ENCODE results near the gene AKAP3. TPM values are rescaled to one million over a fixed set of nuclear protein-coding genes. Genes with fewer than 3 reads are reported as not detected.
A peak's percentile ranks its signal among the peaks of the same experiment; 100 is the strongest.

Gene AKAP3
- 2.8 TPM for total RNA-seq

- H3K4me1 ChIP-seq = peaks cover 8 to 15% of the 10 kb centered on the region in 2 donors
- intact Hi-C loops (cut with DNase I) = loop anchor here (2.0 kb wide), 3 partner anchors 44 to 328 kb away; partner anchors contain the start of genes RAD51AP1 and TIGAR
- TF ChIP-seq CTCF (IDR thresholded peaks at IDR 0.05) = no peak
- no peaks in the 10 kb centered on the region for H3K27me3 ChIP-seq
- no peaks in the 10 kb centered on the region for H3K9me3 ChIP-seq
- no peaks in the 10 kb centered on the region for H3K36me3 ChIP-seq
- H3K27ac ChIP-seq = peak within 1 kb of the TSS; percentile 86
- peak; percentile 10 to 87 for DNase-seq (ENCODE audit: low spot score in 2 of 2)
- peak within 1 kb of the TSS; percentile 72 to 87 for H3K4me3 ChIP-seq
Measured at GRCh38 chr12:4648501-4649357, at the start of gene AKAP3, which contains the start of gene NDUFA9. TSS of gene AKAP3 (minus strand) at chr12:4649051. CDS start at chr12:4638196, 10,855 bp downstream. TSS of gene NDUFA9 (plus strand) at chr12:4649114. CDS start at chr12:4649127, 13 bp downstream.

GRCh38 chr12:4690760-4691159 is 41.9 kb upstream of the AKAP3 start:
- H3K4me3 ChIP-seq = no peak overlapping the region
- H3K27me3 ChIP-seq = no peaks in the 10 kb centered on the region
- no peak for DNase-seq (ENCODE audit: low spot score in 2 of 2)
- TF ChIP-seq CTCF (IDR thresholded peaks at IDR 0.05) = no peak
- peaks cover 11 to 24% of the 10 kb centered on the region in 2 donors for H3K36me3 ChIP-seq
- intact Hi-C loops (cut with DNase I) = no loop called here
- no peaks in the 10 kb centered on the region for H3K9me3 ChIP-seq
- no peak overlapping the region for H3K27ac ChIP-seq
- no peaks in the 10 kb centered on the region for H3K4me1 ChIP-seq

- Histone ChIP-seq H3K4me1 (no peaks in the 10 kb centered on the region), H3K4me3 (no peak overlapping the region), H3K27me3 (no peaks in the 10 kb centered on the region), H3K36me3 (peaks cover 25 to 64% of the 10 kb centered on the region in 2 donors), H3K9me3 (no peaks in the 10 kb centered on the region), H3K27ac (no peak overlapping the region)
- DNase-seq (ENCODE audit: low spot score in 2 of 2) = no peak
- intact Hi-C loops (cut with DNase I) = no loop called here
- TF ChIP-seq CTCF (IDR thresholded peaks at IDR 0.05) = no peak
Measured at GRCh38 chr12:4685317-4685716, 36.5 kb upstream of the AKAP3 start.

- DNase-seq (ENCODE audit: low spot score in 2 of 2) = no peak
- H3K27me3 ChIP-seq = no peaks in the 10 kb centered on the region
- no peaks in the 10 kb centered on the region for H3K4me1 ChIP-seq
- H3K27ac ChIP-seq = no peak overlapping the region
- no peak for TF ChIP-seq CTCF (IDR thresholded peaks at IDR 0.05)
- no peak overlapping the region for H3K4me3 ChIP-seq
- no peaks in the 10 kb centered on the region for H3K9me3 ChIP-seq
- intact Hi-C loops (cut with DNase I) = no loop called here
- H3K36me3 ChIP-seq = peaks cover 19 to 50% of the 10 kb centered on the region in 2 donors
Measured at GRCh38 chr12:4681732-4682131, 32.9 kb upstream of the AKAP3 start.

- Histone ChIP-seq H3K27me3 (no peaks in the 10 kb centered on the region), H3K4me3 (no peak overlapping the region), H3K36me3 (peaks cover 5 to 30% of the 10 kb centered on the region in 2 donors), H3K27ac (no peak overlapping the region), H3K4me1 (no peaks in the 10 kb centered on the region), H3K9me3 (no peaks in the 10 kb centered on the region)
- intact Hi-C loops (cut with DNase I) = no loop called here
- DNase-seq (ENCODE audit: low spot score in 2 of 2) = no peak
- TF ChIP-seq CTCF (IDR thresholded peaks at IDR 0.05) = no peak
Measured at GRCh38 chr12:4679711-4680110, 30.9 kb upstream of the AKAP3 start.

Measured in ascending aorta (tissue), 2 donors.